HG03342 (cell line): ENCODE measurements around the gene OR10P1.

ENCODE experiments used
- ATAC-seq: cut with Tn5 transposase; IDR thresholded peaks from one replicate; pipeline ENCODE4 v1.9.1; 2021; ENCODE audit warnings: mild to moderate bottlenecking, moderate library complexity; ENCODE audit not compliant: unreplicated experiment

Gene OR10P1

GRCh38 chr12:55682087-55682796 lies 45.5 kb downstream of the OR10P1 start:
- no peak for ATAC-seq

DNA sequence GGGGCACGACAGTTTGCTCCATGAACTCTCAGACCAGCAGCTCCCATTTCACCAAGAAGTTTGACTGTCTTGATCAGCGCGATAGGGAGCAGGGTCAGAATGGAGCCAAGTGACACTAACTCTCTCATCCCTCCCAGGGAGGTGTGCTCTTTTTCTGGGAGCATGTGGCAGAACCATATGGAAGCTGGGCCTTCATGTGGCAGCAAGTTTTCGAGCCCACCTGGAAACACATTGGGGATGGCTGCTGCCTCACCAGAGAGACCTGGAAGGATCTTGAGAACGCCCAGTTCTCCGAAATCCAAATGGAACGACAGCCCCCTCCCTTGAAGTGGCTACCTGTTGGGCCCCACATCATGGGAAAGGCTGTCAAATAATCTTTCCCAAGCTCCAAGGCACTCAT lies 47.0 kb downstream of the OR10P1 start:
- no peak for ATAC-seq

DNA sequence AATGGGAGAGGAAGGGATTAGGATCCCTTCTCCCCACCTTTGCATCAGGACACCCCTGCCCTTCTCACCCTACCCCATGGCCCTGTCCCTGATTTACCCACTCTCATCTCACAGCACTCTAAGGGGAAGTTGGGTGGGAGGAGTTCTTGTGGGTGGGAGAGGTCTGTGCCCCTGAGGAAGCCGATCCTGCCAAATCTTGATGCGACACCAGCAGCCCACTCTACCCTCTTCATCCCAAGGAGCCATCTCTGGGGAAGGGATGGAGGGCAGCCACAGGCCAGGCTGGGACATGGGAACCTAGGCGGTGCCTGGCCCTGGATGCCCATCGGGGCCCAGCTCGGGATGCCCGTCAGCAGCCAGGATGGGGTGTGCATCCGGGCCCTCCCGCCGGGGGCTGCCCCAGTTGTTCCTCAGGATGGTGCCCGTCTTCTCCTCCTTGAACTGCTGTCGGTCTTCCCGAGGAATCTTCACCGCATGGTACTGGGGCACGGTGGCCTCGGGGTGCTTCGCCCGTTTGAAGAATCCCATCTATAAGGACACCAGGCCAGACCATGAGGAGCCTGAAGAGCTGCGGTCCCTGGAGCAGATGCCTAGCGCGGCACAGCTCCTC lies 48.2 kb downstream of the OR10P1 start:
- no peak for ATAC-seq

DNA sequence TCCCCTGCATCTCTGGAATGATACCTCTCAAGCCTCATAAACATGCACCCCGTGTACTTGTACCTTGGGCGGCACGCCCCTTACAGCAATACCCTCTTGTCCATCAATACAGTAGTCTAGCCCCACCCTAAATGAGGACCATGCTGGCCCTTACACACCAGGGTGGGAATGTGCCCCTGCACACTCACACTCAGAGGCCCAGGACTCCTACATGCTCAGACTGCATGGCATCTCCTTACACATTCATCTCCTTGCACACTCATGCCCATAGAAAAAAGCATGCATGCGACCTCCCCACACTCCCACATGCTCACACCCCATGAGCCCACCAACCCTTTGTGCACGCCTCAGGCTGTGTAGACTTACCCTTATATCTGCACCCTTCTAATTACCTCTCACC lies 49.0 kb downstream of the OR10P1 start:
- ATAC-seq, result no peak

GRCh38 chr12:55686366-55687010 lies 49.8 kb downstream of the OR10P1 start:
- ATAC-seq, result no peak
